Spleen (tissue), 11 donors: ENCODE results near the gene GAGE10. TPM values are rescaled to one million over a fixed set of nuclear protein-coding genes. Genes with fewer than 3 reads are reported as not detected.

Experiments used
- DNase-seq: peaks from one replicate; pipeline ENCODE4 v3.0.0-alpha.2; 2020
- H3K27ac ChIP-seq, 8 donors: fragments of 200-600 bp; sonication (generic) in 7 of 8; 1 replicate in 4 of 8; 2 replicates in 4 of 8; pipeline versions ENCODE4 v1.5.0 to v1.8.0; 2016 to 2021; ENCODE audit warnings: inconsistent platforms in 4 of 8, mild to moderate bottlenecking in 4 of 8, moderate library complexity in 1 of 8
- H3K27me3 ChIP-seq, 7 donors: fragments of 200-600 bp; sonication (generic) in 6 of 7; replicated peaks in 1 of 7; 1 replicate in 4 of 7; 2 replicates in 3 of 7; pipeline versions ENCODE4 v1.5.0 to v1.8.0; 2016 to 2021; ENCODE audit warnings: inconsistent platforms in 3 of 7, mild to moderate bottlenecking in 1 of 7
- H3K36me3 ChIP-seq, 6 donors: fragments of 200-600 bp; sonication (generic) in 5 of 6; 1 replicate in 4 of 6; 2 replicates in 2 of 6; pipeline versions ENCODE4 v1.5.0 to v1.8.0; 2016 to 2021; ENCODE audit warnings: inconsistent platforms in 2 of 6
- H3K4me1 ChIP-seq, 6 donors: fragments of 200-600 bp; sonication (generic) in 5 of 6; 1 replicate in 3 of 6; 2 replicates in 3 of 6; pipeline versions ENCODE4 v1.5.0 to v1.8.0; 2016 to 2021; ENCODE audit warnings: inconsistent platforms in 3 of 6
- H3K4me3 ChIP-seq, 8 donors: fragments of 200-600 bp; sonication (generic) in 7 of 8; 1 replicate in 4 of 8; 2 replicates in 4 of 8; pipeline versions ENCODE4 v1.5.0 to v1.8.0; 2016 to 2021; ENCODE audit warnings: inconsistent platforms in 4 of 8, mild to moderate bottlenecking in 4 of 8, moderate library complexity in 2 of 8
- H3K9me3 ChIP-seq, 8 donors: fragments of 200-600 bp; sonication (generic) in 7 of 8; 1 replicate in 4 of 8; 2 replicates in 4 of 8; pipeline versions ENCODE4 v1.5.0 to v1.8.0; 2016 to 2021; ENCODE audit warnings: inconsistent platforms in 4 of 8
- POLR2A ChIP-seq, 3 donors: fragments of 450-650 bp; IDR thresholded peaks; one replicate each; pipeline ENCODE4 v1.5.1; 2017; ENCODE audit warnings: antibody characterized with exemption in 3 of 3, mild to moderate bottlenecking in 1 of 3
- POLR2AphosphoS5 ChIP-seq, 3 donors: sonication (generic); formaldehyde crosslinking; IDR thresholded peaks; one replicate each; pipeline ENCODE4 v1.5.1; 2017; ENCODE audit warnings: antibody characterized with exemption in 3 of 3
- WGBS, 5 donors: extraction: QIAGEN DNeasy Blood & Tissue Kit in 3 of 5; methylation state at CpG; one replicate each; pipeline versions ENCODE4 v1.1.5 to v1.1.7; 2013 to 2018; 5-methylcytosine and 5-hydroxymethylcytosine counted together
- intact Hi-C: fragments of 100-400 bp; cut with DNase I; formaldehyde crosslinking; loops from one replicate; pipeline ENCODE4 v1.15.0; 2023; ENCODE audit warnings: low total_unique reads
- polyA plus RNA-seq, 3 donors: library from polyadenylated mRNA; stranded (reverse); fragments of 200-250 nt; gene quantifications; one replicate each; pipeline ENCODE4 v1.2.1, GENCODE V29; 2013
- total RNA-seq, 7 donors: library from RNA; depleted of rRNA in 3 of 7; stranded (reverse); fragments of >200 nt in 3 of 7; fragmentation: NEBNext Ultra II Directional in 4 of 7; extraction: Animal tissue kit (Norgen Biotek cat#: 25700) in 4 of 7; gene quantifications; one replicate each; pipeline versions ENCODE4 v1.1.0 to v1.2.1, GENCODE V29; 2016 to 2021
- TF ChIP-seq, protein P1 (sequence below), 11 experiments: fragments of 200-600 bp in 7 of 11; fragments of 450-650 bp in 4 of 11; sonication (generic) in 4 of 11; IDR thresholded peaks in 8 of 11; conservative IDR thresholded peaks in 3 of 11; 1 replicate in 7 of 11; 2 replicates in 4 of 11; pipeline versions ENCODE4 v1.4.0 to v1.8.0; 2016 to 2021; ENCODE audit warnings: antibody characterized with exemption in 11 of 11, inconsistent platforms in 4 of 11, mild to moderate bottlenecking in 1 of 11
- donor health status: healthy with polysubstance abuse.
- donor health status: DM: no; HTN: no; CAD: no; lungs with moderate emphysema.
- donor health status: DM: no; HTN: no; CAD: no.
- donor health status: Bipolar disorder and iron deficiency.
- donor health status: healthy.
- donor health status: DM: no; HTN: no; CAD: no.
- donor health status: DM: yes; HTN: yes; CAD: no.

The GAGE10 gene
- total and polyA plus RNA-seq, 10 donors, result not detected

DNA sequence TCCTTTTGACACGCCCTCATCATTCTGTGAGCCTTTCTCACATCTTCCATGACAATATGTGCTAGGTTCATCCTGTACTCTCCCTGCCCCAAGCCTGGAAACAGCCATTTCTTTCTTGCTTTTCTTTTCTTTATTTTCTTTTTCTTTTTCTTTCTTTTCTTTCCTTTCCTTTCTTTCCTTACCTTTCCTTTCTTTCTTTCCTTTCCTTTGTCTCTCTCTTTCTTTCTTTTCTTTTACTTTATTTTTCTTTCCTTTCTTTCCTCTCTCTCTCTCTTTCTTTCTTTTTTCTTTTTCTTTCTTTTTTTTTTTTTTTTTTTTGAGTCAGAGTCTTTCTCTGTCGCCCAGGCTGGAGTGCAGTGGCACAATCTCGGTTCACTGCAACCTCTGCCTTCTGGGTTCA lies 19.2 kb upstream of the GAGE10 start:
- Histone ChIP-seq H3K4me1 (no peaks in the 10 kb centered on the region), H3K4me3 (no peak overlapping the region), H3K27ac (no peak overlapping the region), H3K27me3 (peaks cover 0 to 7% (median 0%) of the 10 kb centered on the region in 7 donors), H3K9me3 (no peaks in the 10 kb centered on the region), H3K36me3 (peaks cover 0 to 17% (median 0%) of the 10 kb centered on the region in 6 donors)
- TF ChIP-seq POLR2AphosphoS5 (IDR thresholded peaks at IDR 0.05) (no peak), POLR2A (IDR thresholded peaks at IDR 0.05) (no peak)
- TF ChIP-seq, protein P1, sequence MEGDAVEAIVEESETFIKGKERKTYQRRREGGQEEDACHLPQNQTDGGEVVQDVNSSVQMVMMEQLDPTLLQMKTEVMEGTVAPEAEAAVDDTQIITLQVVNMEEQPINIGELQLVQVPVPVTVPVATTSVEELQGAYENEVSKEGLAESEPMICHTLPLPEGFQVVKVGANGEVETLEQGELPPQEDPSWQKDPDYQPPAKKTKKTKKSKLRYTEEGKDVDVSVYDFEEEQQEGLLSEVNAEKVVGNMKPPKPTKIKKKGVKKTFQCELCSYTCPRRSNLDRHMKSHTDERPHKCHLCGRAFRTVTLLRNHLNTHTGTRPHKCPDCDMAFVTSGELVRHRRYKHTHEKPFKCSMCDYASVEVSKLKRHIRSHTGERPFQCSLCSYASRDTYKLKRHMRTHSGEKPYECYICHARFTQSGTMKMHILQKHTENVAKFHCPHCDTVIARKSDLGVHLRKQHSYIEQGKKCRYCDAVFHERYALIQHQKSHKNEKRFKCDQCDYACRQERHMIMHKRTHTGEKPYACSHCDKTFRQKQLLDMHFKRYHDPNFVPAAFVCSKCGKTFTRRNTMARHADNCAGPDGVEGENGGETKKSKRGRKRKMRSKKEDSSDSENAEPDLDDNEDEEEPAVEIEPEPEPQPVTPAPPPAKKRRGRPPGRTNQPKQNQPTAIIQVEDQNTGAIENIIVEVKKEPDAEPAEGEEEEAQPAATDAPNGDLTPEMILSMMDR (IDR thresholded peaks at IDR 0.05 in 8 of 11, conservative IDR thresholded peaks at IDR 0.05 in 3 of 11), result no peak
- DNase-seq, result no peak
- 72 to 100% (median 93%) methylated on average over 3 of the region's 3 CpGs for WGBS, 5 donors
- intact Hi-C loops, result no loop called here

DNA sequence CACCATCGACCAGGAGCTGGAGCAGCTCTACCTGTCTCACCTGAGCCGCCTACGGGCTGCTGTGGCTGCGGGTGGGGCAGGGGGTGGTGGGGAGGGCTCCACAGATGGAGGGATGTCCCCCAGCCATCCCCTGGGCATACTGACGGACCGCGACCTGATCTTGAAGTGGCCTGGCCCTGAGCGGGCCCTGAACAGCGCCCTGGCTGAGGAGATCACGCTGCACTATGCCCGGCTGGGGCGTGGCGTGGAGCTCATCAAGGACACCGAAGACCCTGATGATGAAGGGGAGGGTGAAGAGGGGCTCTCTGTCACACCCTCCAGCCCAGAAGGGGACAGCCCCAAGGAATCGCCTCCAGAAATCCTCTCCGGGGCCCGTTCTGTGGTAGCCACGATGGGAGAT lies 17.3 kb upstream of the GAGE10 start:
- Histone ChIP-seq H3K9me3 (no peaks in the 10 kb centered on the region), H3K4me1 (no peaks in the 10 kb centered on the region), H3K4me3 (no peak overlapping the region), H3K36me3 (peaks cover 0 to 17% (median 0%) of the 10 kb centered on the region in 6 donors), H3K27me3 (peaks cover 0 to 7% (median 0%) of the 10 kb centered on the region in 7 donors), H3K27ac (no peak overlapping the region)
- intact Hi-C loops, result no loop called here
- TF ChIP-seq, protein P1 (IDR thresholded peaks at IDR 0.05 in 8 of 11, conservative IDR thresholded peaks at IDR 0.05 in 3 of 11), result no peak
- TF ChIP-seq POLR2AphosphoS5 (IDR thresholded peaks at IDR 0.05), result peak in 1 of 3 donors; percentile 11
- WGBS, 5 donors, result 78 to 100% (median 96%) methylated on average over 3 to 18 of the region's 18 CpGs
- DNase-seq, result no peak

DNA sequence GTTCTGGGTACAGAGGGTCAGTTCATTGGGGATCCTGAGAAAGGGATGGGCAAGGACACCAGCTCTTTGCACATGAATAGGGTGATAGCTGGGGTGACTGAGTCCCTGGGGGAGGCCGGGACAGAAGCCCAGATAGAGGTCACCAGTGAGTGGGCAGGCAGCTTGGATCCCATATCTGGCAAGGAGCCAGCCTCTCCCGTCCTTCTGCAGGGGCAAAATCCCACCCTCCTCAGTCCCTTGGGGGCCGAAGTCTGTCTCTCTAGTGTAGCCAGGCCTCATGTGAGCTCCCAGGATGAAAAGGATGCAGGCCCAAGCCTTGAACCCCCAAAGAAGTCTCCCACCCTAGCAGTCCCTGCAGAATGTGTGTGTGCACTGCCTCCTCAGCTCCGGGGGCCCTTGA lies 16.9 kb upstream of the GAGE10 start:
- no peak overlapping the region for H3K27ac ChIP-seq
- peaks cover 0 to 17% (median 0%) of the 10 kb centered on the region in 6 donors for H3K36me3 ChIP-seq
- 60 to 91% (median 83%) methylated on average over 1 to 4 of the region's 4 CpGs; no CpG with 5 or more reads in 1 of the 5 donors for WGBS, 5 donors
- no peaks in the 10 kb centered on the region for H3K4me1 ChIP-seq
- no peak overlapping the region for H3K4me3 ChIP-seq
- no peak for DNase-seq
- intact Hi-C loops, result no loop called here
- H3K27me3 ChIP-seq, result peaks cover 0 to 7% (median 0%) of the 10 kb centered on the region in 7 donors
- H3K9me3 ChIP-seq, result no peaks in the 10 kb centered on the region
- TF ChIP-seq, protein P1 (IDR thresholded peaks at IDR 0.05 in 8 of 11, conservative IDR thresholded peaks at IDR 0.05 in 3 of 11), result no peak
- TF ChIP-seq POLR2A (IDR thresholded peaks at IDR 0.05) (no peak), POLR2AphosphoS5 (IDR thresholded peaks at IDR 0.05) (no peak)

DNA sequence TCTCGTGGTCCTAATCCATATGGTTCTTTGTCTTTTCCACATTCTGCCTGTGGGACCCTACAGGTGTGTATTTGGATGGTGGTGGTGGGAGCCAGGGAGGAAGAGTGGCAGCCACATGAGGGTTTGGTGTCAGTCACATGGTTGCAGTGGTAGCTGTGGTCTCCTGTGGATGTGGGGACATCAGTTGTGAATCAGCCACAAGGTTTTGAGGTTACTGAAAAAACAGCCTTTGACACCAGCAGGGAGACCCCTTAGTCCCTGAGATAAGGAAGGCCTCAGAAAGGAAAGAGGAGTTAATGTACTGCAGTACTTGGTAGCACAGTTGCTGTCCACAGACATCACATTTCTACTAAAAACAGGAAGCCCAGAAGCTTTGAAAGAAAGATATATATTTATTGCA lies 15.8 kb upstream of the GAGE10 start:
- no peaks in the 10 kb centered on the region for H3K9me3 ChIP-seq
- no peak overlapping the region for H3K27ac ChIP-seq
- WGBS, 5 donors, result 81 to 100% (median 85%) methylated on average over 1 of the region's 1 CpG; no CpG with 5 or more reads in 1 of the 5 donors
- DNase-seq, result no peak
- intact Hi-C loops, result no loop called here
- H3K4me3 ChIP-seq, result no peak overlapping the region
- H3K4me1 ChIP-seq, result peaks cover 0 to 9% (median 1%) of the 10 kb centered on the region in 6 donors
- peaks cover 0 to 7% (median 0%) of the 10 kb centered on the region in 7 donors for H3K27me3 ChIP-seq
- TF ChIP-seq, protein P1 (IDR thresholded peaks at IDR 0.05 in 8 of 11, conservative IDR thresholded peaks at IDR 0.05 in 3 of 11), result no peak
- TF ChIP-seq POLR2A (IDR thresholded peaks at IDR 0.05), result no peak
- no peak for TF ChIP-seq POLR2AphosphoS5 (IDR thresholded peaks at IDR 0.05)
- H3K36me3 ChIP-seq, result peaks cover 0 to 17% (median 0%) of the 10 kb centered on the region in 6 donors
